Stromal cell of bone marrow (primary cell): ENCODE results near the gene PPP1R14D.

ENCODE experiments used
- DNase-seq: peaks from one replicate; pipeline ENCODE4 v3.0.0-alpha.2; 2012; ENCODE audit warnings: low read depth

The PPP1R14D gene

GRCh38 chr15:40819048-40819447 is 9.5 kb downstream of the PPP1R14D start:
- DNase-seq, result no peak

DNA sequence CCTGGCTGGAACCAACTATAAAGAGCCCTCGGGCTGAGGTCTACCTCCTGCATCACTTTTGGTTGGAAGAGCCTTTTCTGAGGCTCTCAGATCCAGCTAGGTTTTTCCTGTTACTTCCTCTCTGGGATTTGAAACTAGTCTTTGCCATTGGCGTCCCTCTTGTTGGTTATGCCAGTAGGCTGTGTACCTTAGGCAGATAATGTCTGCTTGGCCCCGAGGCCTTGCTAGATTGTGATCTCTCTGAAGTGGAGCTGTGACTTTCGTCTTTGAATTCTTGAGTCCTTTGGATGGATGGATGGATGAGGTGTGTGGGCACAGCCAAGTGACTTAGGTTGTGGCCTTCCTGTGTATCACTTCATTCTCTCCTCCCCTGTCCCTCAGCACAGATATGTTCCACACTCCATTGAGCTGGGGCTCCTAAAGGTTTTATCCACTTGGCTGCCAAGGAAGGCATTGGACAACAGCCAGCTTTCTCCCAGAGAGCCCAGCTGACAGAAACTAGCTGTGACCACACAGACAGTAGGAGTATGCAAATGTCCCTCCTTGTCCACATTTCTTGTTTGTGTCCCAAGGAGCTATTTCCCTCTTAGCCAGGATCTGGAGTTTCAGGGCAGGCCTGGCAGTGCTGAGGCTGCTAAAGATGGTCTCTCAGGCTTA is 13.3 kb downstream of the PPP1R14D start:
- no peak for DNase-seq

DNA sequence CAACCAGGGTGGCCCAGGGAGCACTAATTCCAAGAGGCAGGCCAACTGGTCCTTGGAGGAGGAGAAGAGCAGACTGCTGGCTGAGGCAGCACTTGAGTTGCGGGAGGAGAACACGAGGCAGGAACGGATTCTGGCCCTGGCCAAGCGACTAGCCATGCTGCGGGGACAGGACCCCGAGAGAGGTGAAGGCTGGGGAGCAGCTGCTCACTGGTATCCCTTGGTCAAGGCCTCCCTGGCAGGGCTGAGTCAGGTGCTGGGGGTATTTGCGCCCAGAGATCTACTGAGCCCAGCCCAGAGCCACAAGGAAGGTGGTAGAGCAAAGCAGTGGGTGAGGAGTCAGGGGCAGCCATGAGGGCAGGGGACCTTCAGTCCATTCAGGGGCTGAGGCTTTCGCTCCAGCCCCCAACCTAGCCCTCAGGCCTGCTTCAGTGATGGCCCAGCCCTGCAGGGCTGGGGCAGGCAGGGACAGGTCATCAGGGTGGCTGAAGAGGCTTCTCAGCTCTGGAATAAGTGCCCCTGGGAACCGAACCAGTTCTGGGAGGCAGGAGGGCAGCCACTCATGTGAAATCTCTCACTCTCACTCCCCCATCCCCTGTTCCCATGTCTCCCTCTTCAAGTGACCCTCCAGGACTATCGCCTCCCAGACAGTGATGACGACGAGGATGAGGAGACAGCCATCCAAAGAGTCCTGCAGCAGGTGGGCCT is 15.6 kb downstream of the PPP1R14D start:
- DNase-seq, result no peak

DNA sequence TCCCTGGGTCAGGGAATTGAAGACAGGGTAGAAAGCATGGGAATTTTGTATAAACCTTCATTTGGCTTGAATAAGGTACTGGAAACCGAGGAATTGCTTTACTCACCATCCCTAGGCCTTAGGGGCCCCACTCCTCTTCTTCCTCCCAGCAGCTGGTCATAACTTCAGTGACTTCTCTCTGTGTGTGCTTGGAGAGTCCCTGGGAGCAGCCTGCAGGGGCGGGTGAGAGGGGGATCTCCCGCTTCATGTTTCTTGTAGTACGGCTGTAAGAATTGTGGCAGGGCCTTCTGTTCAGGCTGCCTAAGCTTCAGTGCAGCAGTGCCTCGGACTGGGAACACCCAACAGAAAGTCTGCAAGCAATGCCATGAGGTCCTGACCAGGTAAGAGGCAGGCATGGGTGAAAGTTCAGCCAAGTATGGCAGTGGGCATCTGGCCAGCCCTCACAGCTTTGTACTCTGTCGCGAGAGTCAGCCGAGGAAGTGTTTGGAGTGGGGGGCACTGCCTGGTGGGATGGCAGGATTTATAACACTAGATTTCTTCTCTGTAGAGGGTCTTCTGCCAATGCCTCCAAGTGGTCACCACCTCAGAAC is 19.6 kb downstream of the PPP1R14D start:
- no peak for DNase-seq

DNA sequence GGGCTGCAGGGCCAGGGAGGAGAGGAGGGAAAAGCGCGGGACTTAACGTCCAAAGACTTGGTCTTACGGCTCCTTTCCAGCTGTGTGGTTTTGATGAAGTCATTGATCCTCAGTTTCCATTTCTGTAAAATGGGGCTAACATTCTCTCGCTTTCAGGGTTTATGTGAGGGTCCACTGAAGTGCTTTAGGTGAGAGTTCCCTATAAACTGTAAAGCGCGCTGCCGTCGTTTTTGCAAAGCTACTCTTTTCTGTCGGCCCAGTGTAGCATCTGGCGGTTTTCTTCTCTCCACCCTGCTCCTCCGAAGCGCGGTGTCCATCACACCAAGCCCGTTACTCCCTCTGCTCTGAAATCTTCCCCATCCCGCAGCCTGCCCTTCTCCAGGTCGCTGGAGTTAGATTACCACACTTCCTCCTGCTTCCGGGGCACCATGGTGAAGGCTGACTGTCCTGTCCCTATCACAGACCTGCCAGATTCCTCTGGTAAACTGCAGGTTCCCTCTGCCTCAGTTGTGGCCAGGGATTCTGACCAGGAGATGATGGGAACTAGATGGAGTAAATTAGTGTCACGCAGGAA is 20.5 kb downstream of the PPP1R14D start:
- DNase-seq, result no peak

GRCh38 chr15:40807028-40807887 is 21.2 kb downstream of the PPP1R14D start, which contains the start of the genes DNAJC17 and ZFYVE19:
Gene DNAJC17 (minus strand): TSS chr15:40807473. CDS start chr15:40807446, 27 bp downstream.
Gene ZFYVE19 (plus strand): TSS chr15:40807089. CDS start chr15:40807590, 501 bp downstream.
- DNase-seq, result peak; percentile 99

DNA sequence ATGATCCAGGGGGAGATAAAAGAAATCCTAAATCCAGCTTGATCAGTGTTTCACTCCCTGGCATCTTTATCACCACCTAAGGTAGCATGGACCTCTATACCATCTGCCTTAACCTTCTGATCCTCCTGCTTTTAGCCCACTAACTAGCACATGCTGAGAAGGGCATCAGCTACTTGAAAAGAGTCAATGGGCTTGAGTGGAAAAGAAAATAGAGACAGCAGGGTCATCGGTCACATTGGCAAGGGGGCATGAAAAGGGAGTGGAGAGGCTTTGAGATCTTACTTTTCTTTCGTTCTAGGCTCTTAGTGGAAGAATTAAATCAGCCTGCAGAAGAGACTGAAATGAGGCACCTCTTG is 21.9 kb downstream of the PPP1R14D start:
- no peak for DNase-seq

DNA sequence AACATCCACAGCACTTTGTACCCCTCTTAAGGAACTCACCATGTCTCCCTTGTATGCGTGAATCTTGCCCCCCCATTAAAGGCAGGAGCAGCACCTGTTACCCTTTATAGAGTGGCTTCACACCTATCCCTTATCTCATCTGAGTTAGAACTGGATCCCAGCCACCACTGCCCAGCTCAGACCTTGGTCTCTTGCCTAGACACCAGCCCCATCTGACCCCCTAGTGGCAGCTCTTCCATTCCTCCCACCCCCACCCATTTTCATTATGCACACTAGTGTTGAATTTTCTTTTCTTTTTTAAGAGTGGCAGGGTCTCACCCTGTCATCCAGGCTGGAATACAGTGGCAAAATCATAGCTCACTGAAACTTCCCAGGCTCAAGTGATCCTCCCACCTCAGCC is 24.8 kb downstream of the PPP1R14D start:
- no peak for DNase-seq

DNA sequence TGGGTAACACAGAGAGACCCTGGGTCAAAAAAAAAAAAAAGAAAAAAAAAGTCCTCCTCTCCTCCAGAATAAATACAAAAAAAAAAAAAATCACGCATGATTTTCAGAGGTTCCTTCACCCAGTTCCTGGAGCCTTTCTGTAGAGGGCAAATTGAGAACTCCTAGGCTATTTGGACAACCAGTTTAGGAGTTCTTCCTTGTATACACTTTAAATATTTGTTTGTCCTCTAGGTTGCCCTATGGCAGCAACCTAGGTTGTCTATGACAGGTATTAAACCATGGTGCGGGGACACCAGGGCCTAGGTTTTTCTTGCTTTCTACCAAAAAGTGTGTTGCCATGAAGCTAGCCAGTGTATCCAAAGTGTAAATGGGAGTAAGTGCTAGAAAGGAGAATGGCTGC is 25.4 kb downstream of the PPP1R14D start:
- DNase-seq, result no peak

DNA sequence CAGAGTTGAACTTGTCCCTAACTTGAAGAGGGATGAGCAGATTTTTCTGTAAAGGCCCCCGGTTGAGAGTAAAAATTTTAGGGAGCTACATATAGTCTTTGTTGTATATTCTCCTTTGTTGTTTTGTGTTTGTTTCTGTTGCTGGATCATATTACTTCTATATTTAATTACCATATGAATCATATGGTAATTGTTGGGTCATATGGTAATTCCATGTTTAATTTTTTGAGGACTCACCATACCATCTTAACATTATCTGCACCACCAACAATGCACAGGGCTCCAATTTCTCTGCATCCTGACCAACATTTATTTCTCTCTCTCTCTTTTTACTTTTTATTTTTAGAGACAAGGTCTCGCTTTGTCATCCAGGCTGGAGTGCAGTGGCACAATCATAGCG is 29.0 kb downstream of the PPP1R14D start:
- DNase-seq, result no peak

DNA sequence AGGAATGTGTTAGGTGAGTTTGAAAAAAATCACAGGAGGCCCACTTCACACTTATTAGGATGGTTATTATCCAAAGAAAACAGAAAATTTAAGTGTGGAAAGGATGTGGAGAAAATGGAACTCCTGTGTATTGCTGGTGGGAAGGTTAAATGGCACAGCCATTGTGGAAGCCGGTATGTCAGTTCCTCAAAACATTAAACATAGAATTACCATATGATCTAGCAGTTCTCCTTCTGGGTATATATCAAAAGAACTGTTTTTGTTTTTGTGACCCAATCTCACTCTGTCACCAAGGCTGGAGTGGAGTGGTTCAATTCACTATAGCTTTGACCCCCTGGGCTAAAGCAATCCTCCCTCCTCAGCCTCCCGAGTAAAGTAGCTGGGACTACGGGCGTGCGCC is 32.0 kb downstream of the PPP1R14D start:
- no peak for DNase-seq

- DNase-seq, result no peak
Measured at GRCh38 chr15:40796041-40796440, 32.5 kb downstream of the PPP1R14D start.

GRCh38 chr15:40793216-40793989 is 35.1 kb downstream of the PPP1R14D start:
- peak; percentile 86 for DNase-seq

DNA sequence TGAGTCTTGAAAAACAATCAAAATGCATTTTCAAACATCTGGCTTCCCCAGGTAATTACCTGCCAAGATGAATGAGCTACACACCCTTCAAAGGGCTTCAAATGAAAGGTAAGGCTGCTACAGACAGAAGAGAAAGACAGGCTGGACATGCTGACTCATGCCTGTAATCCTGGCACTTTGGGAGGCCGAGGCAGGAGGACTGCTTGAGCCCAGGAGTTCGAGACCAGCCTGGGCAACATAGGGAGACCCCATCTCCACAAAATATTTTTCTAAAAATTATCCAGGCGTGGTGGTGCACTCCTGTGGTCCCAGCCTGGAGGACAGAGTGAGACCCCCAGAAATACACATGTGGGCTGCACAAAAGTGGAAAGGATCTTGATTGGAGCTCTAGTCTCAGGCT is 36.1 kb downstream of the PPP1R14D start:
- no peak for DNase-seq

GRCh38 chr15:40790718-40791117 is 37.8 kb downstream of the PPP1R14D start:
- DNase-seq, result no peak

GRCh38 chr15:40789999-40790398 is 38.5 kb downstream of the PPP1R14D start:
- DNase-seq, result no peak

GRCh38 chr15:40789119-40789518 is 39.4 kb downstream of the PPP1R14D start:
- DNase-seq, result no peak

DNA sequence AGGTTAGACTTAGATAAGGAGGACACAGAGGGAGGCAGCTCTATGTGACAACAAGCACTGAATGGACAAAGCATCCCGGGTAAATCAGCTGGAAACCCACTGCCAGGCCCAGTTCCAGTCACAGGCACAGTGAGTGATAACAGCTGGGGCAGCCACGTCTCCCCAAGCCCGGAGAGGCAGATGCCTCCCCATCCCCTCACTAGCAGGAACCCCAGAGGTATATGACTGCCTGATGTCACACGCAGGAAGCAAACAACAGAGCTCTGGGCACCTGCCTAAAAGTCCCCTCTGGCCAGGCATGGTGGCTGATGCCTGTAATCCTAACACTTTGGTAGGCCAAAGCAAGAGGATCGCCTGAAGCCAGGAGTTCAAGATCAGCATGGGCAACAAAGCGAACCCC is 40.5 kb downstream of the PPP1R14D start:
- no peak for DNase-seq

- peak; percentile 44 for DNase-seq
Measured at GRCh38 chr15:40787344-40787841, 41.1 kb downstream of the PPP1R14D start.

- DNase-seq, result no peak
Measured at GRCh38 chr15:40785814-40786213, 42.7 kb downstream of the PPP1R14D start.

- DNase-seq, result no peak
Measured at GRCh38 chr15:40785164-40785563, 43.3 kb downstream of the PPP1R14D start.
